ENCODE results near the gene SCYL1.

DNA sequence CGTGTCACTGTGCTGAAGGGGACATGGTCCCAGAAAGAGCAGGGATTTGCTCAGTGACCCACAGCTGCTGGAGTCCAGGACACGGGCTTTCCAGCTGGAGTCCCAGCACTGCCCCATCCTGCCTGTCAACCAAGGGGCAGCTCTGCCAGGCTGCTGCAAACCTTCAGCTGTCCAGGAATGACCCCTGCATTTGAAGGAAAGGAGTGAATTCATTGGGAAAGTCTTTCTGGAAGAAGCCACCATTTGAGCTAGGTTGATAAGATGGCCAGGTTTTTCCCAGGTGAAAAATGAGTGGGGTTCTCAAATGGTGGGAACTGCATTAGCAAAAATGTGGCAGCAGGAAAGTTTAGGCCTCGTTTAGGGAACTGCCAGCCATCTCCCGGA, 61.4 kb downstream of the SCYL1 start:
- TF ChIP-seq, protein P1, sequence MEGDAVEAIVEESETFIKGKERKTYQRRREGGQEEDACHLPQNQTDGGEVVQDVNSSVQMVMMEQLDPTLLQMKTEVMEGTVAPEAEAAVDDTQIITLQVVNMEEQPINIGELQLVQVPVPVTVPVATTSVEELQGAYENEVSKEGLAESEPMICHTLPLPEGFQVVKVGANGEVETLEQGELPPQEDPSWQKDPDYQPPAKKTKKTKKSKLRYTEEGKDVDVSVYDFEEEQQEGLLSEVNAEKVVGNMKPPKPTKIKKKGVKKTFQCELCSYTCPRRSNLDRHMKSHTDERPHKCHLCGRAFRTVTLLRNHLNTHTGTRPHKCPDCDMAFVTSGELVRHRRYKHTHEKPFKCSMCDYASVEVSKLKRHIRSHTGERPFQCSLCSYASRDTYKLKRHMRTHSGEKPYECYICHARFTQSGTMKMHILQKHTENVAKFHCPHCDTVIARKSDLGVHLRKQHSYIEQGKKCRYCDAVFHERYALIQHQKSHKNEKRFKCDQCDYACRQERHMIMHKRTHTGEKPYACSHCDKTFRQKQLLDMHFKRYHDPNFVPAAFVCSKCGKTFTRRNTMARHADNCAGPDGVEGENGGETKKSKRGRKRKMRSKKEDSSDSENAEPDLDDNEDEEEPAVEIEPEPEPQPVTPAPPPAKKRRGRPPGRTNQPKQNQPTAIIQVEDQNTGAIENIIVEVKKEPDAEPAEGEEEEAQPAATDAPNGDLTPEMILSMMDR (IDR thresholded peaks at IDR 0.05) = no peak
- no peak for TF ChIP-seq ZFX (IDR thresholded peaks at IDR 0.05; ENCODE audit: borderline replicate concordance)

Data from 22Rv1 (cell line).